Stimulated activated CD4-positive, alpha-beta T cell treated with anti-CD3 and anti-CD28 coated beads, Interleukin-1b, Interleukin-23, amount 100 ng/mL, for 24 hours (primary cell): ENCODE results near the gene DIAPH3.

ENCODE experiments used
- DNase-seq, 4 experiments: peaks; one replicate each; pipeline ENCODE4 v3.0.0-alpha.2; 2020; ENCODE audit warnings: low read depth in 4 of 4, low spot score in 1 of 4

The DIAPH3 gene

DNA sequence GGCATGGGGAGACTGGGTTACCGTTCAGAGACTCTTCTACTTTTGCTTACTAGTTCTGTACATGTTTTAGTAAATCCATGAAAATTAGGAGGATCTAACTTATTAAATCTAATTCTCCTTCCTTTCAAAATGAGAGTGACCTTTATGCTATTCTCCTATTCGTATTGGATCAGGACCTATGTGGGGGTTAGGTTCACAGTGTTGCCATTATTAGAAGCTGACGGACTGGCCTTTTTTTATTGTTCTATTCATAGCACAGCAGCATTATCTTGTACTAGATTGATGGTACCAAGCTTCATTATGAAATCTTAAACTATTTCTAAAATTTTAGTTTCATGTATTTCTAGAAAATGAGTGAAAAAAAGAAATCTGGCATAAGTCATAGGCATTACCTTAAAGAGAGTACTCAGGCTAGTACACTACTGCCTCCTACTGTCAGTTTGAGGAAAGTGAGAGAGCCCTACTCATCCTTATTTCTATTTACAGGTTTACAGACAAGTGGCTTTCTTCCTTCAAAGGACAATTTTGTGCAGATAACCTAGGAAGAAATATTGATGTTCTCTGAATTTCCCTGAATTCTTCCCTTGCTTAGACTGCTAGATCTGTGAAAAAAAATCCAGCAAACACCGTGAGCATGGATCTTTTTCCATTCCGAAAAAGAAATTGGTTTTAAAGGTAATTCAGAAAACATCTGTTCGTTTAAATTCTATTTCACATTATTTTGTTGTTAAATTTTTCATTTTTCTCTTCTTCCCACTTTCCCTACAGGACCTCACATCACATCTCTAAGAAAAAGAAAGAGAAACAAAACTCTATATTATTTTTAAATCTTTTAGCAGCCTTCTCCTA lies 485.5 kb downstream of the DIAPH3 start:
- DNase-seq, result no peak

DNA sequence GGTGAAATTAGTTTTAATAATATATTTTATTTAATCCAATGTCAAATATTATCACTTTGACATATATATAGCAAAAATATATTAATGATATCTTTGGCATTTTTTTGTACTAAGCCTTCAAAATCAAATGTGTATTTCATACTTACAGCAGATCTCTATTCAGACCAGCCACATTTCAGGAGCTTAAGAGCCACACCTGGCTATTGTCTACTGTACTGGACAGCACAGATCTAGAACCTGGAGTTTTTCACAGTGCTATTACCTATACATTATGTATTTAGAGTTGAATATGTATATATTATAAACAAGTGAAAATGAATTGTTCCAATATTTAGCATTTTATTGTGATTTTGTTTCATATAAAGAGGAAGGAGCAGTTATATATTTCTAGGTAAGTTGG lies 486.3 kb downstream of the DIAPH3 start:
- DNase-seq, result no peak

- DNase-seq, result no peak
These were observed 489.1 kb downstream of the DIAPH3 start for GRCh38 chr13:59674616-59675015.

GRCh38 chr13:59673286-59673685 lies 490.4 kb downstream of the DIAPH3 start:
- no peak for DNase-seq

DNA sequence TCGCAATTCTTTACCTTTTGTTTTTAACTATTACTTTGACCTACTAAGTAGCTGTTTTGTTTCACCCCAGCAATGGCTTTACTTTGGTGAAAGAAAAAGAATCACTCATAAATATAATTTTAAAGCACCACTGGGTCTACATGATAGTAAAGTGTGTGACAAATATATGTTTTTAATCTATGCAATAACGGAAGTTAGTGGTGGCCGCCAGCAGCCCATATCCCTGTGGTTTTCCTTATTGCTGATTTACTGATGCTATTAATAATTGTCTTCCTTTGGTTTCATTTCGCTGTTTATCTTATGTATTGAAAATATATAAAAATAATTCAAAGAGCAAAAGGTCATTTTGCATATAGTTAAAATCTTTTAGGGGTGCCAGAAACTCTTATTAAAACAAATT lies 491.3 kb downstream of the DIAPH3 start:
- DNase-seq, result no peak

- DNase-seq, result no peak
These were observed 491.8 kb downstream of the DIAPH3 start for GRCh38 chr13:59671881-59672280.

DNA sequence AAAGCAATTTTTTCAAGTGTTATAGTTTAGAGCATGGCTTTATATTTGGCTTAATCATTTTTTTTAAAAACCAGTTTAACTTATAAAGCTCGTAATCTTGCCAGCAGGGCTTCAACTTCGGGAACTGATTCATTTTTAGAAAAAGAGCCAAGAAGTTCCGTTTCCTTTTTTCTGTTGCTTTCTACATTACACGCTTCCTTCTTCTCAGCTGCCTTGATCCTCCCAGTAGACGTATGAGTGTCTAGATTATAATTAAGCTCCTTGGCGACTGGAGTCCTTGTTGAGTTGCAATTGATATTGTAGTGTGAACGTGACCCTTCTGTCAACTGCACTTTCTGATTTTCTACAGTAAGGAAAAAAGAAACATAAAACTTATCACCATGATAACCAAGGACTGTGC lies 497.2 kb downstream of the DIAPH3 start:
- no peak for DNase-seq

- DNase-seq, result no peak
These were observed 498.0 kb downstream of the DIAPH3 start for GRCh38 chr13:59665732-59666131.

DNA sequence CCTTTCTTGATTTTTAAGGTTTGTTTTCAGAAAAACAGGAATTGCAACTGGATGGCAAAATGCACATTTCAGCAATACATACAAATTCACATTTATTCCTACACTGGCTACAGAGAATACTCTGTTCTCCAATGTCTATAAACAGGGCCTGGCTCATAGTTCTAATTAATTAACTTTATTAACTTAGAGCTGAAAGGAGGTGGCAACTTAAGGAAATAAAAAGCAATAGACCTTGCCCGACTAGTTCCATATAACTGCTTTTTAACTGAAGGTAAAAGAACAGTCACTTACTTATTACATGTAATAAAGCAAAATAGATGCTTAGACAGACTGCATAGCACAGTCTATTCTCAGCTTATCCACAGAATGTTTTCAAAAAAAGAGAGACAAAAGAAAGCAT lies 498.5 kb downstream of the DIAPH3 start:
- no peak for DNase-seq

- DNase-seq, result no peak
These were observed 499.1 kb downstream of the DIAPH3 start for GRCh38 chr13:59664586-59664985.

- DNase-seq, result no peak
These were observed 500.0 kb downstream of the DIAPH3 start for GRCh38 chr13:59663707-59664106.

GRCh38 chr13:59660582-59660981 lies 503.1 kb downstream of the DIAPH3 start:
- DNase-seq, result no peak

- no peak for DNase-seq
These were observed 503.7 kb downstream of the DIAPH3 start for GRCh38 chr13:59659981-59660380.

GRCh38 chr13:59658738-59659330 lies 504.9 kb downstream of the DIAPH3 start:
- no peak for DNase-seq

DNA sequence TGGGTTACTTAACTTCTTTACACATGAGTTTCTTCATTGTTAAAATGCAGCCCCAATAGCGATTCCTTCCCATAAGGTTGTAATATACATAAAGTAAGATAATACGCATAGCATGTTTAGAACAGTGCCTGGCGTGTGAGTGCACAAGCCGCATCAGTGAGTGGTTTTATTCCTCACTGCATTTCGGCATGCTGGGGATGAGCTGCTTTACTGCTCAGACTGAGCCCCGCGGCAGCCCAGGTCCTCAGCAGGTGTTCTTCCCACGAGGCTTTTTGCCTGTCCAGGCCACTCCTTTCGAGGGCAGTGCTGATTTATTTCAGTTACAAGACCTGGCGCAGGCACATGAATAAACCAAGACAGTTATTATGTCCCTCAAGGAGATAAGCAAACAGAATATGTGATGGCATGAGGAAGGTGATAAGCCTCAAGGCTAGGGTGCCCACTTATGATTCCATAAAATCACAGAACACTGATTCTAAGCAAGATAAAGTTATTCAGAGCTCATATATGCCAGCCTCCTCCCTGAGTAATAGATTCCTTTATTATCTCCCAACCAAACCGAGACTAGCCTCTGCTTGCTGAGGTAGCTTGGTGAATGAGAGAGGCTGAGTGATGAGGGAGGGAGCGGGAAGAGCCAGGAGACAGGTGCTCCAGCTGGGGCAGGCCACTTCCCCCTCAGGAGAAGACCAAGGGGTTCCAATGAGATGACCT lies 505.5 kb downstream of the DIAPH3 start:
- no peak for DNase-seq

DNA sequence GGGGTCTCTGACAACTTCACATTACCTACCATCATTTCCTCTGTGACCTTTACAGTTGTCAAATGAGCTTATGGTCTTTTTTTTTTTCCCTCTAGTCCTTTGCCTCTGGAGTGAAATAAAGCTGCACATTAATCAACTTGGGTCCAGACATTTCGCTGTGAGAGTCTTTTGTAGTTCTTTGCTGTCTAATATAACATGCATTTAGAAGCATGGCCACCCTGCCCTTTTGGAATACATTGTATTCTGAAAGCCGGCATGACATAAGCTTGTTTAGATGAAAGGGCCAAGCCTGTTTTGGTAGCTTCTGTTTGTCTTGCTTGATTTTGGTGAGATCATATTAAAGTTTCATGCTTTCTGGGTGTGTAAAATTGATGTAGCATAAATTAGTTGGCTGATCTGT lies 509.8 kb downstream of the DIAPH3 start:
- no peak for DNase-seq

DNA sequence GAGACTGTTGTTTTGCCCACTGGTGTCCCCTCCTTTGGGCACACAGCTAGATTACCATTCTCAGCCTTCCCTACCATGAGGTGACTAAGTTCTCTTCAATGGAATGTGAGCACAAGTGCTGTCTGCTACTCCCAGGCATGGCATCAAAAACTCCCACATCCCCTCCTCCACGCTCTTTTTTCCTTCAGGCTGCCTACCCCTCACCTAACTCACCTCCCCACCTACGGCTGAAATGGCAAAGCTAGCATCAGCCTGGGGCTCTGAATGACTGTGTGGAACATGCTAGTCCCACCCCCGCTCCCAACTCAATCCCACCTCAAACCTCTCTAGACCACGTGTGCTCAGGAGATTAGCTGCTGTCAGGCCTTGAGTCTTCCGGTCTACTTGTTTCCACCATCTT lies 512.2 kb downstream of the DIAPH3 start:
- no peak for DNase-seq

GRCh38 chr13:59643906-59644626 lies 519.7 kb downstream of the DIAPH3 start:
- DNase-seq, result no peak

DNA sequence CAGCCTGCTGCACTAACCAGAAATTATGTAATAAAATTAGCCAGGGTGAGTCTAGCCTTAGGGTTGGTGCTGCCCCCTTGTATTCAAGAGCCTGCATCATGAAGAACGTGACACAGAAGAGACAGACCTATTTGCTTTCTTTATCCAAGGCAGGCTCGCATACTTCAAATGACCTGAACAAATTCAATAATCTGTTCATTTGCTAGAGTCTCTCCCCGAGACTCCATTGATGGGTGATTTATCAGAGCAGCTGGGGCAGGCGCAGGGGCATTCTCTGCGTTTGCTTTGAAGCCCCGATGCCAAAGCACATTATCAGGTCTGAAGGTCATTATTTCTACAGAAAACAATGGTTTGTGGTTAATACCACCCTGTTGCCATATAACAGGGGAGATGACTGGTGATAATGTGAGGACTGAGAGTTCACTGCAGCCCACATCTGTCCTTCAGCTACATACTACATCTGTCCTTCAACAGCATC lies 520.3 kb downstream of the DIAPH3 start:
- no peak for DNase-seq

GRCh38 chr13:59641817-59642216 lies 521.9 kb downstream of the DIAPH3 start:
- DNase-seq, result no peak

DNA sequence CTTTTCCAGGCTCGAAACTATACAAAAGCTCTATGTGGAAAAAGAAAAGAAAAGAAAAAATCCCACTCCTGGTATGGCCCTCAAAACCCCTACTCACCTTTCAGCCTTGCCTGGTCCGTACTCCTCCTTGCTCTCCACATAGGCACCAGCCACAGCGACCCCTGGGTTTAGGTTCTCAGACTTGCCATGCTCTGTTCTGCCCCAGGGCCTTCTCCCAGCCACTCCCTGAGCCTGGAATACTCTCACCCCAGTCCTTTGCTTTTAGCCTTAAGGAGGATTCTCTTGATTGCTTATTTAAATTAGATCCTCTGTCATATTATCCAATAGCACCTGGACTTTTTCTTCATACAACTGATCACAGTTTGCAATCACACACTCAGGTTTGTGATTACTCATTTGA lies 522.5 kb downstream of the DIAPH3 start:
- no peak for DNase-seq
